ENCODE measurements around the gene MYPOP.

Gene MYPOP

DNA sequence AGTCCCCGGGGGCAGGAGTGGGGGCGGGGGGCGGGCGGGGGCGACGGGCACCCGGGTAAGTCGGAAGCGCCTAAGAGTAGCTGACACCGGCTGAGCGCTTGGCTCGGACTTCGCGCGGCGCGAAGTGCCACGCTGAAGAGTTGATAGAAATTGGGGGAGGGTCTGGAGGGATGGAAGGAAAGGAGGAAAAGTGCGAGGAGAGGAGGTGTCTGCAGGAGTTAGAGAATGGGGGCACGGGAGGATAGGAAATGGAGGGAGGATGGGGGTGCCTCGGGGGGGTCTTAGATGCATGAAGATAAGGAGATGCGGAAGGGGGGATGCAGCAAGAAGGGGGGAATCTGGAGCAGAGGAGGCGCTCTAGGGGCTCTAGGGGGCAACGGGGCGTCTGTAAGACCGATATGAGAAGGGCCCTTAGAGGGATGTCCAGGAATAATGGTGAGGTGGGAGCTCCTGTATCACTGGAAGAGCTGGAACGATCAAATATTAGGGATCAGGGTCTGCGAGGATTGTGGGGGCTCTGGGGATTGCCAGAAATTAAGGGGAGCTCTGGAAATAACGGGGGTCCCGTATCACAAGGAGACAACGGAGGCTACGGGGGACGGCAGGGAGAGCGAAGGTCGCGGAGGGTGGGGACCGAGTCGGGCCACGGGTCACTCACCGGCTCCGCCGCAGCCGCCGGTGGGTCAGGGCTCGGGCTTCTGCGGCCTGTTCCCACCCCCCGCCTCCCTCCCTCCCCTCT is at the start of gene MYPOP:
TSS of gene MYPOP (minus strand) at position 702 of the 739 bp plus-strand sequence. CDS start 840 bp downstream, outside the sequence.
- no peak for TF ChIP-seq GATA1 (IDR thresholded peaks at IDR 0.05; ENCODE audit: low read depth, low read length)
- no peak for TF ChIP-seq POLR2A (IDR thresholded peaks at IDR 0.05; ENCODE audit: low read length)
- peak in 1 of 2 experiments; percentile 61 for DNase-seq

DNA sequence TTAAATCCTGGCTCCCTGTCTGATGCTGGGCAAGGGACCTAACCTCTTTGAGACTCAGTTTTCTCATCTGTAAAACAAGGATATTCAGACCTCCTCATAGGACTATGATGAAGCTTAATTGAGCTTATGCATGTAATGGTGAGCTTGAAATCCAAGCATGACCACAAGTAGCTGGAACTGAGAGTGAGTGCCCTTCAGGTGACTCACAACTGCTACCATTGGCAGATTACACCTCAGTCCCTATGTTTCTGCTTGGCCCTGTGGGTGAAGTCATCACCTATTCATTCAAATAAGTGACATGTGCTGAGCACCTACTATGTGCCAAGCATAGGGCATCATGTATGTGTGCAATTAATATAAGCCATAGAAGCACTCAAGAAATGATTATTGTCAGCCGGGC is 45.5 kb upstream of the MYPOP start:
- TF ChIP-seq GATA1 (IDR thresholded peaks at IDR 0.05; ENCODE audit: low read depth, low read length): no peak
- no peak for TF ChIP-seq POLR2A (IDR thresholded peaks at IDR 0.05; ENCODE audit: low read length)
- DNase-seq: no peak

DNA sequence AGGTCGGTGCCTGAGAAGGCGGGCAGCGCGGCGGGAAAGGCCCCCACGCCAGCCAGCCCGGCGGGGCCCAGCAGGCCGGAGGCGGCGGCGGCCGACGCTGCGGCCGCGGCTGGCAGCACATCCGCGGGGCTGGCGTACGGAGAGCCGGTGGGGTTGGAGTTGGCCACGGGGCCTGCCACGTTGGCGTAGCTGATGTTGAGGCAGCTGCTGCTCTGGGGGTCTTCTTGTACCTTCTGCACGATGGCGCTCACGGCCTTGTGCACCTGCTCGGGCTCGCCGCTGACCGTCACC is 38.0 kb upstream of the MYPOP start:
- no peak for DNase-seq
- no peak for TF ChIP-seq POLR2A (IDR thresholded peaks at IDR 0.05; ENCODE audit: low read length)
- no peak for TF ChIP-seq GATA1 (IDR thresholded peaks at IDR 0.05; ENCODE audit: low read depth, low read length)

DNA sequence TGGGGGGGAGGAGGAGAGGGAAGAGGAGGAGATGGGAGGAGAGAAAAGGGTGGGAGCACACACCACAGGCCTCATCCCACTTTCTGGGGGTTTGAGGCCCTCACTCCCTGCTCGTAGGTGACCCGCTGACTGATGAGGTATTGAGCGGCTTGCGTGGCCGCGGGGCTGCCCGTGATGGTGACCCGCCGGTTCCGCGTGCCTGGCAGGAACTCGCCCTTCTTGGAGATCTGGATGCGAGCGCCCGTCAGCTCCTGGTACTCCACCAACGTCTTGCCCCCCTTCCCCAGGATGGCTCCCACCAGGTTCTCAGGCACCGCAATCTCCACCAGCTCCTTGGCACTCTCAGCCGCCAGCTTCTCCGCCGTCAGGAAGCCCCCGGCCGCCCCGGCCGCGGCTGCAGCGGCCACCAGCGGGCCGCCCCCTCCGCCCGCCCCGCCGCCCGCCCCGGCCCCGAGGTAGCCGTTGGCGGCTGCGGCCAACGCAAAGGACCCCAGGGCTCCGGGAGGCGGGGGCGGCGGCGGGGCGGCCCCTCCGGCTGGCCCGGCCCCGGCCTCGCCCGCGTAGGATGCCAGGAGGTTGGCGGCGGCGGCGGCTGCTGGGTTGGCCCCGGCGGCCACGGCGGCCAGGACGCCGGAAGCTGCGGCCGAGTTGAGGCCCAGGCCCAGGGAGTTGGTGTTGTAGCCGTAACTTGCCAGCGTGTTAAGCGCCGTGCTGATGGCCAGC is 37.5 kb upstream of the MYPOP start:
- TF ChIP-seq POLR2A (IDR thresholded peaks at IDR 0.05; ENCODE audit: low read length) (no peak), GATA1 (IDR thresholded peaks at IDR 0.05; ENCODE audit: low read depth, low read length) (no peak)
- no peak for DNase-seq

- TF ChIP-seq POLR2A (IDR thresholded peaks at IDR 0.05; ENCODE audit: low read length) (no peak), GATA1 (IDR thresholded peaks at IDR 0.05; ENCODE audit: low read depth, low read length) (no peak)
These were observed 36.4 kb upstream of the MYPOP start for GRCh38 chr19:45938733-45939319.

GRCh38 chr19:45935267-45935666 is 32.9 kb upstream of the MYPOP start:
- DNase-seq: no peak
- TF ChIP-seq POLR2A (IDR thresholded peaks at IDR 0.05; ENCODE audit: low read length): no peak
- TF ChIP-seq GATA1 (IDR thresholded peaks at IDR 0.05; ENCODE audit: low read depth, low read length): no peak

More at GRCh38 chr19:45938733-45939319, 36.4 kb upstream of the MYPOP start:
- no peak for DNase-seq

DNA sequence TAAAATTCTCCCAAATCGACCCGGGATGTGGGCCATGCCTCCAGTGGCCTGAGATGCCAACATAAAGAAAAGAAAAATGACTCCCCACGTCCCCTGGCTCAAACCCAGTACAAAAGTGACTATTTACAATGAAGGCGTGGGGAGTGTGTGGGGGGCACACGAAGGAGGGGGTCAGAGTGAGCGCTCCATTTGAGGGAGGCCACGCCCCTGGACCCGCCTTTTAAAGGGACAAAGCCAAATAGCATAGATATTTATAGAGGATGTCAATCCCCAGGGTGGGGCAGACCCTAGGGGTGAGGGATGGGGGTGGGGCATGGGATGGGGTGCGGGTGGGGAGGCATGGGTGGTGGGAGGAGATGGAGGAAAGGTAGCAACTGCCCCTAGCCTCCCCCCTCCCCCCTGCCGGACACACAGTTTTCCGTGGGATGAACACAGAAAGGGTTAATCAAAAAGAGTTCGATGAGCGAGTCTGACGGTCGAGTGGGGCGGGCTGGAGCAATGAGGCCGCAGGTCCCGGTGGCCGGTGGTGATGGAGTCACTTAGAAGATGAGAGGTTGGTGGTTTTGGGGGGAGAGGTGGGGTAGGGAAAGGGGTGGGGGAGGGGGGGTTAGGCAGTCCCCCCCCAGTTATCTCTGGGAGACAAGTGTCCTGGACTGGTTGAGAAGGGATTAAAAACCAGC is 32.3 kb upstream of the MYPOP start:
- TF ChIP-seq GATA1 (IDR thresholded peaks at IDR 0.05; ENCODE audit: low read depth, low read length): no peak
- TF ChIP-seq POLR2A (IDR thresholded peaks at IDR 0.05; ENCODE audit: low read length): no peak

DNA sequence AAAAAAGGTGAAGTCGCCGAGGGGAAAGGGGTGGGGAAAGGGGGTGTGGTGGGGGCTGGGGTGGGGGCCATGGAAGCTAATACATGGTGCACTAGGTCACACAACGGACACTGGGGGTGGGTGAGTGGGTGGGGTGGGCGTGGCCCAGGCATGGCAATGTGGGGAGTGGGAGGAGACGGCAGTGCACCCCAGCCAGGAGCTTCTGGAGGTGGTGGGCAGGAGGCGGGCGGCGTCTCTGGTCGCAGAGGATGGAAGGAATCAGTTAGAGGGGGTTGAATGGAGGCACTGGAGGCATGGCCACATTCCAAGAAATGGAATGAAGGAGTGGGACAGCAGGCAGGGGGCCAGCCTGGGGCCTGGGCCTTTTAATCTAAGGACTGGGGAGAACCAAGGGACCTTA is 31.3 kb upstream of the MYPOP start:
- no peak for DNase-seq

More for the DNA sequence above, 32.3 kb upstream of the MYPOP start:
- no peak for DNase-seq

DNA sequence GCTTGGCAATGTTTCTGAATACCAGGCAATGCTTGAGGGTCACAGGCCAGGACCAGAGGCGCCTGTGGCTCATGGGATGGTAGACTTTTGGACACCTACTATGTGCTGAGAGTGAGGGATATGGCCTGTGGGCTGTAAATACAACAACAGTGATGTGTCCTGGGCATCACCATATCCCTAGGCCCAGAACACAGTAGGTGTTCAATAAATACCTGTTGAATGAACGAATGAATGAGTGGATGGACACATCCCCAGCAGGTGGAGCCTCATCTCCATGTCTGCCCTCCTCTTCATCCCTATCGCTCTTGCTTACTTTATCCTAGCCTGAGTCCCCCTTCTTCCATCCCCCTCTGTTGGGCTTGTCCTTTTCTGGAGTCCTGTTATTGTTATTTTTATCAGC is 28.6 kb upstream of the MYPOP start:
- no peak for DNase-seq
- TF ChIP-seq POLR2A (IDR thresholded peaks at IDR 0.05; ENCODE audit: low read length): no peak
- no peak for TF ChIP-seq GATA1 (IDR thresholded peaks at IDR 0.05; ENCODE audit: low read depth, low read length)

More for the DNA sequence above, 31.3 kb upstream of the MYPOP start:
- TF ChIP-seq GATA1 (IDR thresholded peaks at IDR 0.05; ENCODE audit: low read depth, low read length) (no peak), POLR2A (IDR thresholded peaks at IDR 0.05; ENCODE audit: low read length) (no peak)

DNA sequence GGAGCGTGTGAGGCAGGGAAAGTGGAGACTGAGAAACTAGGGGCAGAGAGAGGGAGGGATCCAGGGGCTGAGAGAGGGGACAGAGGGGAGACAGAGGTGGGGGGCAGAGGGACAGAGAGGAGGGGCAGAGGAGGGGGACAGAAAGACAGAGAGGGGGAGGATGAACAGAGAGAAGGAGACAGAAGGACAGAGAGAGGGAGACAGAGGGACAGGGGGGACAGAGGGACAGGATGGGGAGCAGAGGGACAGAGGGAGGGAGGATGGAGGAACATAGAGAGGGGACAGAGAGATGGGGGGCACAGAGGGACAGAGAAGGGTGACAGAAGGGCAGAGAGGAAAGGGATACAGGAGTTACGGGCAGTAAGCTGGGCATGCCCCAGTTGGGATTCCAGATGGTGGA is 26.8 kb upstream of the MYPOP start:
- no peak for TF ChIP-seq GATA1 (IDR thresholded peaks at IDR 0.05; ENCODE audit: low read depth, low read length)
- no peak for TF ChIP-seq POLR2A (IDR thresholded peaks at IDR 0.05; ENCODE audit: low read length)
- DNase-seq: no peak

DNA sequence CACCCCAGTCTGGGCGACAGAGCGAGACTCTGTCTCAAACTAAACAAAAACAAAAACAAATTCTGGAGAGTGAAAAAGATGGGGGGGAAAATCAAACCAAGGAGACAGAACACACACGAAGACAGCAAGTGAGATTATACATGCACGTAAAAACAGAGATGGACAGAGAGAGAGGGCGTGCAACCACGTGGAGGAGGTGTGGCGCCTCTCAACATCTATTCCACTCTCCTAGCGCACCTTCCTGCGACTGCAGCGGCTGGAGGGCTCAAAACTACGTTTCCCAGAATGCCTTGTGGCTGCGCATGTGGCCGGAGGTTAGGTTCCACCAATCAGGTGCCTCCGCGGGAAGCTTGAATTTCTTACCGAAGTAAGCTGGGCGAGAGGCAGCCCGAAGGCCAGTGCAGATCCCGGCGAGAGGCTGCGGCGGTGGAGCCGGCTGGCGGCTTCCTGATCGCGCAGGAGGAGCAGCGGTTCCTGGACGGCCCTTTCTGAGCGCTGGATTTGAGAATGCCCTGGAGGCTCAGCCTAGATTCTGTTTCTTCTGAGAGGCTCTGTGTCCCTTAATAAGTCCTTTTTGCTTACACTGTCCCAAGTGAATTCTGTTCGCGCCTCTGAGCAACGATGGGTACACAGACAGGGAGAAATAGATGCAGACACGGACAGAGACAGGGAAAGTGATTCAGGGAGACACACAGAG is 25.3 kb upstream of the MYPOP start:
- TF ChIP-seq POLR2A (IDR thresholded peaks at IDR 0.05; ENCODE audit: low read length): peak; percentile 82
- TF ChIP-seq GATA1 (IDR thresholded peaks at IDR 0.05; ENCODE audit: low read depth, low read length): no peak
- DNase-seq: peak; percentile 90 to 92

DNA sequence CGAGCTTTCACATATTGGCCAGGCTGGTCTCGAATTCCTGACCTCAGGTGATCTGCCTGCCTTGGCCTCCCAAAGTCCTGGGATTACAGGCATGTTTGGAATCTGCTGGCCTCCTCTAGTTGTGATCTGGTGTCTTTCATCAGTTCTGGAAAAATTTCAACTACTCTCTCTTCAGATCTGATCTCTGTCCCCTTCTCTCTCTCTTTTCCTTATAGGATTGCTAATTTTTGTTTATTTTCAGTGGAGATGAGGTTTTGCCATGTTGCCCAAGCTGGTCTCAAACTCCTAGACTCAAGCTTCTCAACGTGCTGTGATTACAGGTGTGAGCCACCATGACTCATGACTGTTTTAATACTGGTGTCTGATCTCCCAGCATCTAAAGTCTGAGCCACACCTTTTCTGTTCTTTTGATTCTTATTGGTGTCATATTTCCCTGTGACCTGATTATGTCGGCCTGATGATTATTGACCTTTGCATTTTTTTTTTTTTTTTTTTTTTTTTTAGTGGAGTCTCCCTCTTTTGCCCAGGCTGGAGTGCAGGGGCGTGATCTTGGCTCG is 22.6 kb upstream of the MYPOP start:
- DNase-seq: no peak
- TF ChIP-seq POLR2A (IDR thresholded peaks at IDR 0.05; ENCODE audit: low read length) (no peak), GATA1 (IDR thresholded peaks at IDR 0.05; ENCODE audit: low read depth, low read length) (no peak)

GRCh38 chr19:45922281-45922680 is 19.9 kb upstream of the MYPOP start:
- no peak for TF ChIP-seq POLR2A (IDR thresholded peaks at IDR 0.05; ENCODE audit: low read length)
- TF ChIP-seq GATA1 (IDR thresholded peaks at IDR 0.05; ENCODE audit: low read depth, low read length): no peak
- DNase-seq: peak in 1 of 2 experiments; percentile 12

Measured in erythroblast (primary cell).